ENCODE data around the gene ORAI1. TPM values are rescaled to one million over a fixed set of nuclear protein-coding genes. Genes with fewer than 3 reads are reported as not detected.

Gene ORAI1
- total RNA-seq = 10 to 100 TPM in 1 of 3 donors, 1 to 10 TPM in 2; 6.0 to 12.5 (median 6.7) TPM

- Histone ChIP-seq H3K27ac (peak within 1 kb of the TSS; percentile 79 to 96), H3K27me3 (no peaks in the 10 kb centered on the region), H3K36me3 (no peaks in the 10 kb centered on the region), H3K4me1 (peaks cover 3% of the 10 kb centered on the region in 2 donors), H3K4me3 (peak within 1 kb of the TSS; percentile 62 to 73 (median 67)), H3K9me3 (no peaks in the 10 kb centered on the region)
- TF ChIP-seq POLR2AphosphoS5 (IDR thresholded peaks at IDR 0.05) (peak in 1 of 3 donors; percentile 61), POLR2A (IDR thresholded peaks at IDR 0.05) (no peak), CTCF (IDR thresholded peaks at IDR 0.05) (peak in 1 of 3 donors; percentile 33)
- intact Hi-C loops (cut with DNase I; ENCODE audit: low total_unique reads) = no loop called here
- peak; percentile 90 to 94 for DNase-seq (ENCODE audit: low spot score in 2 of 2)
Observed at GRCh38 chr12:121626087-121626852, at the start of gene ORAI1. Gene ORAI1 (plus strand): TSS chr12:121626530.

GRCh38 chr12:121576851-121577391, 49.4 kb upstream of the ORAI1 start:
- Histone ChIP-seq H3K36me3 (no peaks in the 10 kb centered on the region), H3K9me3 (no peaks in the 10 kb centered on the region), H3K4me3 (peak overlapping the region in 1 of 3 donors; percentile 19), H3K4me1 (peaks cover 0 to 2% of the 10 kb centered on the region in 2 donors), H3K27me3 (no peaks in the 10 kb centered on the region), H3K27ac (peak overlapping the region; percentile 84 to 93)
- TF ChIP-seq CTCF (IDR thresholded peaks at IDR 0.05) (no peak), POLR2AphosphoS5 (IDR thresholded peaks at IDR 0.05) (no peak), POLR2A (IDR thresholded peaks at IDR 0.05) (no peak)
- intact Hi-C loops (cut with DNase I; ENCODE audit: low total_unique reads) = no loop called here
- DNase-seq (ENCODE audit: low spot score in 2 of 2) = no peak

GRCh38 chr12:121577443-121578180, 48.7 kb upstream of the ORAI1 start:
- Histone ChIP-seq H3K4me1 (peaks cover 0 to 2% of the 10 kb centered on the region in 2 donors), H3K27ac (peak overlapping the region; percentile 84 to 93), H3K4me3 (peak overlapping the region in 2 of 3 donors; percentile 74 to 97), H3K36me3 (no peaks in the 10 kb centered on the region), H3K27me3 (no peaks in the 10 kb centered on the region), H3K9me3 (no peaks in the 10 kb centered on the region)
- no peak for DNase-seq (ENCODE audit: low spot score in 2 of 2)
- TF ChIP-seq POLR2AphosphoS5 (IDR thresholded peaks at IDR 0.05) (no peak), POLR2A (IDR thresholded peaks at IDR 0.05) (no peak), CTCF (IDR thresholded peaks at IDR 0.05) (no peak)
- intact Hi-C loops (cut with DNase I; ENCODE audit: low total_unique reads) = no loop called here

- Histone ChIP-seq H3K27ac (peak overlapping the region; percentile 84 to 93), H3K4me3 (peak overlapping the region; percentile 72 to 97 (median 74)), H3K36me3 (no peaks in the 10 kb centered on the region), H3K9me3 (no peaks in the 10 kb centered on the region), H3K27me3 (no peaks in the 10 kb centered on the region), H3K4me1 (peaks cover 0 to 2% of the 10 kb centered on the region in 2 donors)
- TF ChIP-seq CTCF (IDR thresholded peaks at IDR 0.05) = no peak
- no peak for TF ChIP-seq POLR2AphosphoS5 (IDR thresholded peaks at IDR 0.05)
- no peak for TF ChIP-seq POLR2A (IDR thresholded peaks at IDR 0.05)
- no peak for DNase-seq (ENCODE audit: low spot score in 2 of 2)
- intact Hi-C loops (cut with DNase I; ENCODE audit: low total_unique reads) = no loop called here
Observed at GRCh38 chr12:121578230-121579189, 47.8 kb upstream of the ORAI1 start.
